HepG2 (cell line): Measurements from ENCODE around the gene HBE1. TPM values are rescaled to one million over a fixed set of nuclear protein-coding genes. Genes with fewer than 3 reads are reported as not detected.

Experiments
- ATAC-seq: fragments of 200-7000 bp; cut with Tn5 transposase; 3 replicates; pipeline ENCODE4 v1.9.1; 2020; ENCODE audit warnings: mild to moderate bottlenecking, moderate library complexity
- BruUV-seq: library from RNA; stranded (reverse); fragments of 400-500 nt; replicated peaks from 2 replicates; lab custom pipeline; 2021; lab: Mats Ljungman, UMichigan
- CTCF ChIA-PET: fragments of 300-600 bp; formaldehyde crosslinking; extraction: SDS; loops from one replicate; lab custom pipeline; 2021; ENCODE audit warnings: low total read pairs, inconsistent platforms, low intra/inter-chr PET ratio; lab: Yijun Ruan, JAX
- POLR2A ChIA-PET: fragments of 350-600 bp; sonication (Branson Sonifier 250); formaldehyde crosslinking; loops from one replicate; lab custom pipeline; 2020; ENCODE audit warnings: antibody characterized with exemption, inconsistent platforms; lab: Yijun Ruan, JAX
- DNase-seq: peaks from one replicate; pipeline ENCODE4 v3.0.0-alpha.2; 2015; ENCODE audit warnings: low spot score
- FAIRE-seq: peaks from 3 replicates; lab custom pipeline; 2011; peaks lifted over from hg19 to GRCh38; lab: Jason Lieb, UNC
- H2AFZ ChIP-seq: one replicate; pipeline ENCODE4 v1.6.1; 2011; ENCODE audit warnings: low read length, inconsistent platforms
- H3K27ac ChIP-seq: fragments of 300-600 bp; 3 replicates; pipeline ENCODE4 v1.8.0; 2011; ENCODE audit warnings: mixed run types, mild to moderate bottlenecking, mixed read lengths, low read length, inconsistent platforms; ENCODE audit not compliant: insufficient read depth; ENCODE audit errors: extremely low read length
- H3K27me3 ChIP-seq, 2 experiments: fragments of 200-600 bp in 1 of 2; 2 replicates in 1 of 2; 3 replicates in 1 of 2; pipeline versions ENCODE4 v1.6.0 to v1.8.0; 2011; ENCODE audit warnings: low read length in 2 of 2, mild to moderate bottlenecking in 2 of 2, moderate library complexity in 2 of 2, inconsistent platforms in 1 of 2; ENCODE audit not compliant: insufficient read depth in 2 of 2, control insufficient read depth in 1 of 2
- H3K36me3 ChIP-seq, 2 experiments: fragments of 200-600 bp in 1 of 2; replicated peaks in 1 of 2; 2 replicates in 1 of 2; 3 replicates in 1 of 2; pipeline versions ENCODE4 v1.5.1 to v1.8.0; 2011; ENCODE audit warnings: low read length in 2 of 2, inconsistent platforms in 1 of 2; ENCODE audit not compliant: insufficient read depth in 2 of 2, control insufficient read depth in 1 of 2
- H3K4me1 ChIP-seq: 2 replicates; pipeline ENCODE4 v1.5.1; 2012; ENCODE audit warnings: low read length, inconsistent platforms; ENCODE audit not compliant: insufficient read depth
- H3K4me2 ChIP-seq: 2 replicates; pipeline ENCODE4 v1.6.0; 2011; ENCODE audit warnings: low read depth, low read length, inconsistent platforms
- H3K4me3 ChIP-seq, 3 experiments: fragments of 200-600 bp in 1 of 3; sonication (generic), shearing (Covaris generic) in 1 of 3; replicated peaks in 1 of 3; 2 replicates each; pipeline ENCODE4 v1.5.1; 2011 to 2016; ENCODE audit warnings: low read length in 3 of 3, inconsistent platforms in 2 of 3, low read depth in 2 of 3, mild to moderate bottlenecking in 2 of 3, control low read depth in 1 of 3, mixed read lengths in 1 of 3; ENCODE audit not compliant: insufficient read depth in 1 of 3
- H3K79me2 ChIP-seq: one replicate; pipeline ENCODE4 v1.6.1; 2011; ENCODE audit warnings: low read length, inconsistent platforms; ENCODE audit not compliant: insufficient read depth
- H3K9ac ChIP-seq: 2 replicates; pipeline ENCODE4 v1.6.0; 2011; ENCODE audit warnings: mild to moderate bottlenecking, low read depth, low read length, inconsistent platforms; ENCODE audit not compliant: insufficient read depth
- H3K9me3 ChIP-seq: 2 replicates; pipeline ENCODE4 v1.5.1; 2012; ENCODE audit warnings: mild to moderate bottlenecking, low read length
- H4K20me1 ChIP-seq: 2 replicates; pipeline ENCODE4 v1.6.0; 2011; ENCODE audit warnings: inconsistent platforms, mild to moderate bottlenecking, low read length, moderate library complexity; ENCODE audit not compliant: insufficient read depth
- BRF2 ChIP-seq: sonication (generic); formaldehyde crosslinking; IDR thresholded peaks from 2 replicates; pipeline ENCODE4 v1.8.1; 2022; ENCODE audit warnings: mild to moderate bottlenecking, missing genetic modification reagents
- MLXIP ChIP-seq: sonication (generic); formaldehyde crosslinking; IDR thresholded peaks from 2 replicates; pipeline ENCODE4 v1.9.0; 2021; ENCODE audit warnings: missing genetic modification reagents, borderline replicate concordance
- NFE2 ChIP-seq: sonication (generic); formaldehyde crosslinking; IDR thresholded peaks from 2 replicates; pipeline ENCODE4 v1.4.0; 2020; ENCODE audit warnings: missing genetic modification reagents
- NFIC ChIP-seq: IDR thresholded peaks from 2 replicates; pipeline ENCODE4 v1.6.1; 2012; ENCODE audit warnings: mild to moderate bottlenecking, low read length, inconsistent platforms
- PATZ1 ChIP-seq: sonication (generic); formaldehyde crosslinking; IDR thresholded peaks from 2 replicates; pipeline ENCODE4 v1.4.0; 2020; ENCODE audit warnings: missing genetic modification reagents
- PHF20 ChIP-seq: sonication (generic); formaldehyde crosslinking; IDR thresholded peaks from 2 replicates; pipeline ENCODE4 v1.5.0; 2020; ENCODE audit warnings: mild to moderate bottlenecking, missing genetic modification reagents
- PPARG ChIP-seq: conservative IDR thresholded peaks from 2 replicates; pipeline ENCODE4 v1.6.1; 2016; ENCODE audit warnings: missing biosample characterization, missing genetic modification reagents
- SOX6 ChIP-seq, 2 experiments: fragments of 450-650 bp in 1 of 2; sonication (generic) in 1 of 2; formaldehyde crosslinking in 1 of 2; IDR thresholded peaks; 2 replicates each; pipeline versions ENCODE4 v1.4.0 to v1.6.1; 2017 to 2020; ENCODE audit warnings: antibody characterized with exemption in 1 of 2, mild to moderate bottlenecking in 1 of 2, missing genetic modification reagents in 1 of 2
- ZFP1 ChIP-seq: IDR thresholded peaks from 2 replicates; pipeline ENCODE4 v1.6.1; 2016
- ZNF777 ChIP-seq: sonication (generic); formaldehyde crosslinking; IDR thresholded peaks from 2 replicates; pipeline ENCODE4 v1.4.0; 2020; ENCODE audit warnings: missing genetic modification reagents
- WGBS: methylation state at CpG from one replicate; pipeline ENCODE4 v1.1.6; 2017; ENCODE audit warnings: low lambda C conversion rate; 5-methylcytosine and 5-hydroxymethylcytosine counted together
- in situ Hi-C: cut with HindIII; loops from 2 replicates; pipeline ENCODE4 v1.10.0; 2017; ENCODE audit warnings: low pct_unique_long_range_greater_than_20kb; ENCODE audit not compliant: extremely low pct_ligation_motif_present
- intact Hi-C: fragments of 100-400 bp; cut with micrococcal nuclease; formaldehyde crosslinking; loops from one replicate; pipeline ENCODE4 v1.10.0; 2022; ENCODE audit not compliant: unreplicated experiment
- polyA plus RNA-seq, 8 experiments: library from polyadenylated mRNA; depleted of rRNA in 3 of 8; stranded (reverse) in 7 of 8; unstranded in 1 of 8; fragments of >200 nt; fragmentation: Illumina TruSeq in 4 of 8; extraction: Trizol in 4 of 8; gene quantifications; 2 replicates each; pipeline versions ENCODE4 v1.2.1 to v1.2.3, GENCODE V29; 2011 to 2016; ENCODE audit warnings: low read depth in 4 of 8, missing spikeins in 1 of 8, mixed read lengths in 1 of 8; ENCODE audit not compliant: insufficient read depth in 1 of 8
- total RNA-seq, 5 experiments: library from RNA; depleted of rRNA; stranded (reverse); fragments of >200 nt; fragmentation: Illumina TruSeq; extraction: Trizol; gene quantifications; 2 replicates each; pipeline ENCODE4 v1.2.3, GENCODE V29; 2016; ENCODE audit warnings: low read depth in 1 of 5
- TF ChIP-seq, protein P1 (sequence below): IDR thresholded peaks from 2 replicates; pipeline ENCODE4 v1.6.1; 2016; ENCODE audit warnings: low read depth, missing genetic modification reagents, missing compliant biosample characterization
- TF ChIP-seq, protein P2 (sequence below): sonication (generic); formaldehyde crosslinking; conservative IDR thresholded peaks from 2 replicates; pipeline ENCODE4 v1.5.0; 2020; ENCODE audit warnings: missing genetic modification reagents

Gene HBE1
- total and polyA plus RNA-seq, 2 of the 13 experiments (the other 11 are each of a cell fraction or from before 2014, with no cell fraction given) = 0.24 to 0.35 TPM

- in situ Hi-C loops (no loop called here), intact Hi-C loops (no loop called here)
- no peak overlapping the region for H3K4me3 ChIP-seq
- H2AFZ ChIP-seq = no peak overlapping the region
- H3K27me3 ChIP-seq = no peaks in the 10 kb centered on the region
- WGBS = 28% methylated on average over 2 of the region's 2 CpGs
- no peak overlapping the region for H3K9ac ChIP-seq
- DNase-seq (no peak), ATAC-seq (no peak), FAIRE-seq (no peak)
- H4K20me1 ChIP-seq = no peaks in the 10 kb centered on the region; the same call in 1 of the 2 replicates
- no peak overlapping the region for H3K27ac ChIP-seq
- no peaks in the 10 kb centered on the region for H3K9me3 ChIP-seq
- ChIA-PET POLR2A (no interaction called here), CTCF (no interaction called here)
- H3K4me2 ChIP-seq = no peak overlapping the region
- H3K4me1 ChIP-seq = no peaks in the 10 kb centered on the region
- no peaks in the 10 kb centered on the region for H3K79me2 ChIP-seq
- H3K36me3 ChIP-seq = no peaks in the 10 kb centered on the region
- BruUV-seq = no TSS peak
- TF ChIP-seq NFIC (no peak), PATZ1 (CRISPR knock-in tag) (no peak), ZFP1 (no peak), BRF2 (CRISPR knock-in tag) (no peak), PPARG (CRISPR knock-in tag) (no peak), MLXIP (CRISPR knock-in tag) (no peak), NFE2 (CRISPR knock-in tag) (no peak), PHF20 (CRISPR knock-in tag) (no peak), ZNF777 (CRISPR knock-in tag) (no peak), SOX6 (IDR thresholded peaks at IDR 0.05) (no peak), SOX6 (CRISPR knock-in tag; IDR thresholded peaks at IDR 0.05) (no peak)
- TF ChIP-seq, protein P1, sequence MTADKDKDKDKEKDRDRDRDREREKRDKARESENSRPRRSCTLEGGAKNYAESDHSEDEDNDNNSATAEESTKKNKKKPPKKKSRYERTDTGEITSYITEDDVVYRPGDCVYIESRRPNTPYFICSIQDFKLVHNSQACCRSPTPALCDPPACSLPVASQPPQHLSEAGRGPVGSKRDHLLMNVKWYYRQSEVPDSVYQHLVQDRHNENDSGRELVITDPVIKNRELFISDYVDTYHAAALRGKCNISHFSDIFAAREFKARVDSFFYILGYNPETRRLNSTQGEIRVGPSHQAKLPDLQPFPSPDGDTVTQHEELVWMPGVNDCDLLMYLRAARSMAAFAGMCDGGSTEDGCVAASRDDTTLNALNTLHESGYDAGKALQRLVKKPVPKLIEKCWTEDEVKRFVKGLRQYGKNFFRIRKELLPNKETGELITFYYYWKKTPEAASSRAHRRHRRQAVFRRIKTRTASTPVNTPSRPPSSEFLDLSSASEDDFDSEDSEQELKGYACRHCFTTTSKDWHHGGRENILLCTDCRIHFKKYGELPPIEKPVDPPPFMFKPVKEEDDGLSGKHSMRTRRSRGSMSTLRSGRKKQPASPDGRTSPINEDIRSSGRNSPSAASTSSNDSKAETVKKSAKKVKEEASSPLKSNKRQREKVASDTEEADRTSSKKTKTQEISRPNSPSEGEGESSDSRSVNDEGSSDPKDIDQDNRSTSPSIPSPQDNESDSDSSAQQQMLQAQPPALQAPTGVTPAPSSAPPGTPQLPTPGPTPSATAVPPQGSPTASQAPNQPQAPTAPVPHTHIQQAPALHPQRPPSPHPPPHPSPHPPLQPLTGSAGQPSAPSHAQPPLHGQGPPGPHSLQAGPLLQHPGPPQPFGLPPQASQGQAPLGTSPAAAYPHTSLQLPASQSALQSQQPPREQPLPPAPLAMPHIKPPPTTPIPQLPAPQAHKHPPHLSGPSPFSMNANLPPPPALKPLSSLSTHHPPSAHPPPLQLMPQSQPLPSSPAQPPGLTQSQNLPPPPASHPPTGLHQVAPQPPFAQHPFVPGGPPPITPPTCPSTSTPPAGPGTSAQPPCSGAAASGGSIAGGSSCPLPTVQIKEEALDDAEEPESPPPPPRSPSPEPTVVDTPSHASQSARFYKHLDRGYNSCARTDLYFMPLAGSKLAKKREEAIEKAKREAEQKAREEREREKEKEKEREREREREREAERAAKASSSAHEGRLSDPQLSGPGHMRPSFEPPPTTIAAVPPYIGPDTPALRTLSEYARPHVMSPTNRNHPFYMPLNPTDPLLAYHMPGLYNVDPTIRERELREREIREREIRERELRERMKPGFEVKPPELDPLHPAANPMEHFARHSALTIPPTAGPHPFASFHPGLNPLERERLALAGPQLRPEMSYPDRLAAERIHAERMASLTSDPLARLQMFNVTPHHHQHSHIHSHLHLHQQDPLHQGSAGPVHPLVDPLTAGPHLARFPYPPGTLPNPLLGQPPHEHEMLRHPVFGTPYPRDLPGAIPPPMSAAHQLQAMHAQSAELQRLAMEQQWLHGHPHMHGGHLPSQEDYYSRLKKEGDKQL (CRISPR knock-in tag) = no peak
- TF ChIP-seq, protein P2, sequence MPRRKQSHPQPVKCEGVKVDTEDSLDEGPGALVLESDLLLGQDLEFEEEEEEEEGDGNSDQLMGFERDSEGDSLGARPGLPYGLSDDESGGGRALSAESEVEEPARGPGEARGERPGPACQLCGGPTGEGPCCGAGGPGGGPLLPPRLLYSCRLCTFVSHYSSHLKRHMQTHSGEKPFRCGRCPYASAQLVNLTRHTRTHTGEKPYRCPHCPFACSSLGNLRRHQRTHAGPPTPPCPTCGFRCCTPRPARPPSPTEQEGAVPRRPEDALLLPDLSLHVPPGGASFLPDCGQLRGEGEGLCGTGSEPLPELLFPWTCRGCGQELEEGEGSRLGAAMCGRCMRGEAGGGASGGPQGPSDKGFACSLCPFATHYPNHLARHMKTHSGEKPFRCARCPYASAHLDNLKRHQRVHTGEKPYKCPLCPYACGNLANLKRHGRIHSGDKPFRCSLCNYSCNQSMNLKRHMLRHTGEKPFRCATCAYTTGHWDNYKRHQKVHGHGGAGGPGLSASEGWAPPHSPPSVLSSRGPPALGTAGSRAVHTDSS (CRISPR knock-in tag) = no peak
Observed at GRCh38 chr11:5232821-5233220, 36.9 kb downstream of the HBE1 start.
